Body of pancreas (tissue), 4 donors: ENCODE results near the gene TRIM62.

Experiments
- POLR2A ChIP-seq, 3 donors: fragments of 450-650 bp; IDR thresholded peaks; one replicate each; pipeline ENCODE4 v1.6.1; 2016; ENCODE audit warnings: antibody characterized with exemption in 3 of 3, mild to moderate bottlenecking in 2 of 3
- TF ChIP-seq, protein P1 (sequence below), 7 experiments: fragments of 450-650 bp in 4 of 7; fragments of 200-600 bp in 3 of 7; sonication (generic) in 3 of 7; IDR thresholded peaks; one replicate each; pipeline ENCODE4 v1.5.1; 2016 to 2019; ENCODE audit warnings: antibody characterized with exemption in 7 of 7

DNA sequence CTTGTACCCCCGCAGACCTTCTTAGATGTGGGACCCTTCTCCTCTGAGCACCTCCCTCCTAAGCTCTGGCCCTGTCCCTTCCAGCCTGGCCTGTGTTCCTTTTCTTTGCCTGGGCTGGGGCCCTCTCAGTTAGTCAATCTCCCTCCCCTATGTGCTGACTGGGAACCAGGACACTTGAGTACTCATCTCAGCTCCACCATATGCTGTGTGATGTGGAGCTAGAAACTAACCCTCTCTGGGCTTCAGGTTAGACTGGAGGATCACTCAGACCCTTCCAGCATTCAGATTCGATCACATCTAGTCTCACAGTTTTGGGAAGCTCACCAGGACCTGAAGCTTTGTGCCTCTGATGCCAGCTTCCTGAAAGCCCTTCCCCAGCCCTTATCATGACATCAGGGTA is 40.6 kb downstream of the TRIM62 start:
- TF ChIP-seq, protein P1, sequence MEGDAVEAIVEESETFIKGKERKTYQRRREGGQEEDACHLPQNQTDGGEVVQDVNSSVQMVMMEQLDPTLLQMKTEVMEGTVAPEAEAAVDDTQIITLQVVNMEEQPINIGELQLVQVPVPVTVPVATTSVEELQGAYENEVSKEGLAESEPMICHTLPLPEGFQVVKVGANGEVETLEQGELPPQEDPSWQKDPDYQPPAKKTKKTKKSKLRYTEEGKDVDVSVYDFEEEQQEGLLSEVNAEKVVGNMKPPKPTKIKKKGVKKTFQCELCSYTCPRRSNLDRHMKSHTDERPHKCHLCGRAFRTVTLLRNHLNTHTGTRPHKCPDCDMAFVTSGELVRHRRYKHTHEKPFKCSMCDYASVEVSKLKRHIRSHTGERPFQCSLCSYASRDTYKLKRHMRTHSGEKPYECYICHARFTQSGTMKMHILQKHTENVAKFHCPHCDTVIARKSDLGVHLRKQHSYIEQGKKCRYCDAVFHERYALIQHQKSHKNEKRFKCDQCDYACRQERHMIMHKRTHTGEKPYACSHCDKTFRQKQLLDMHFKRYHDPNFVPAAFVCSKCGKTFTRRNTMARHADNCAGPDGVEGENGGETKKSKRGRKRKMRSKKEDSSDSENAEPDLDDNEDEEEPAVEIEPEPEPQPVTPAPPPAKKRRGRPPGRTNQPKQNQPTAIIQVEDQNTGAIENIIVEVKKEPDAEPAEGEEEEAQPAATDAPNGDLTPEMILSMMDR (IDR thresholded peaks at IDR 0.05): no peak
- no peak for TF ChIP-seq POLR2A (IDR thresholded peaks at IDR 0.05)
